IMR-90 (cell line): Measurements from ENCODE around the gene MRPL30. TPM values are rescaled to one million over a fixed set of nuclear protein-coding genes. Genes with fewer than 3 reads are reported as not detected.

Experiments
- ATAC-seq: fragments of 200-7000 bp; cut with Tn5 transposase; 2 replicates; pipeline ENCODE4 v1.9.1; 2020; ENCODE audit warnings: low read depth, mild to moderate bottlenecking, moderate library complexity
- BruUV-seq: library from RNA; stranded (reverse); fragments of 400-500 nt; replicated peaks from 2 replicates; lab custom pipeline; 2021; lab: Mats Ljungman, UMichigan
- CTCF ChIA-PET: fragments of 300-600 bp; formaldehyde crosslinking; extraction: SDS; loops from one replicate; lab custom pipeline; 2021; ENCODE audit warnings: antibody characterized with exemption; lab: Yijun Ruan, JAX
- POLR2A ChIA-PET: fragments of 300-600 bp; sonication (Branson Sonifier 250); formaldehyde crosslinking; loops from one replicate; lab custom pipeline; 2022; ENCODE audit warnings: antibody characterized with exemption; ENCODE audit not compliant: unreplicated experiment; lab: Charles Lee
- DNase-seq: peaks from one replicate; pipeline ENCODE4 v3.0.0; 2013
- H2AFZ ChIP-seq: replicated peaks from 2 replicates; pipeline ENCODE3; 2013; ENCODE audit warnings: low read length, mild to moderate bottlenecking; ENCODE audit not compliant: poor library complexity
- H2AK5ac ChIP-seq: 2 replicates; pipeline ENCODE4 v1.6.1; 2013; ENCODE audit warnings: low read depth, low read length, inconsistent platforms
- H2AK9ac ChIP-seq: replicated peaks from 2 replicates; pipeline ENCODE3; 2013; ENCODE audit warnings: mild to moderate bottlenecking, low read depth, low read length, moderate library complexity; ENCODE audit not compliant: poor library complexity
- H2BK120ac ChIP-seq: 2 replicates; pipeline ENCODE4 v1.6.1; 2013; ENCODE audit warnings: low read depth, low read length, inconsistent platforms
- H2BK15ac ChIP-seq: 3 replicates; pipeline ENCODE4 v1.6.1; 2013; ENCODE audit warnings: low read depth, low read length, inconsistent platforms
- H2BK20ac ChIP-seq: 2 replicates; pipeline ENCODE4 v1.6.1; 2013; ENCODE audit warnings: low read depth, mild to moderate bottlenecking, inconsistent platforms, low read length, moderate library complexity
- H2BK5ac ChIP-seq: 2 replicates; pipeline ENCODE4 v1.6.1; 2013; ENCODE audit warnings: mild to moderate bottlenecking, low read depth, low read length, inconsistent platforms; ENCODE audit not compliant: poor library complexity, severe bottlenecking
- H3K14ac ChIP-seq: replicated peaks from 2 replicates; pipeline ENCODE4 v1.6.1; 2013; ENCODE audit warnings: low read depth, low read length, inconsistent platforms
- H3K18ac ChIP-seq: 2 replicates; pipeline ENCODE4 v1.6.1; 2013; ENCODE audit warnings: low read depth, low read length, control low read depth
- H3K23ac ChIP-seq: 2 replicates; pipeline ENCODE4 v1.6.1; 2013; ENCODE audit warnings: low read depth, low read length, inconsistent platforms
- H3K27ac ChIP-seq: 2 replicates; pipeline ENCODE4 v1.5.1; 2013; ENCODE audit warnings: mild to moderate bottlenecking, control low read depth, low read length; ENCODE audit not compliant: insufficient read depth
- H3K27me3 ChIP-seq: 2 replicates; pipeline ENCODE4 v1.6.1; 2013; ENCODE audit warnings: low read length; ENCODE audit not compliant: control insufficient read depth, insufficient read depth
- H3K36me3 ChIP-seq: 2 replicates; pipeline ENCODE4 v1.6.1; 2013; ENCODE audit warnings: low read length, mixed read lengths; ENCODE audit not compliant: control insufficient read depth, insufficient read depth
- H3K4ac ChIP-seq: 2 replicates; pipeline ENCODE4 v1.6.1; 2013; ENCODE audit warnings: low read depth, low read length, inconsistent platforms
- H3K4me1 ChIP-seq: 2 replicates; pipeline ENCODE4 v1.6.1; 2013; ENCODE audit warnings: low read length, mixed read lengths; ENCODE audit not compliant: control insufficient read depth, insufficient read depth
- H3K4me2 ChIP-seq: 2 replicates; pipeline ENCODE4 v1.6.1; 2013; ENCODE audit warnings: low read depth, mild to moderate bottlenecking, control low read depth, low read length, moderate library complexity
- H3K4me3 ChIP-seq: 2 replicates; pipeline ENCODE4 v1.5.1; 2013; ENCODE audit warnings: low read depth, mild to moderate bottlenecking, control low read depth, low read length, moderate library complexity; ENCODE audit not compliant: insufficient read depth
- H3K56ac ChIP-seq: 2 replicates; pipeline ENCODE4 v1.6.1; 2013; ENCODE audit warnings: low read length, inconsistent platforms; ENCODE audit not compliant: insufficient read depth; ENCODE audit errors: extremely low read depth
- H3K79me1 ChIP-seq, 2 experiments: 2 replicates each; pipeline ENCODE4 v1.6.1; 2013; ENCODE audit warnings: low read length in 2 of 2, inconsistent platforms in 1 of 2, low read depth in 1 of 2
- H3K9ac ChIP-seq: 2 replicates; pipeline ENCODE4 v1.6.1; 2013; ENCODE audit warnings: low read depth, low read length, control low read depth
- H3K9me1 ChIP-seq: 2 replicates; pipeline ENCODE4 v1.6.1; 2013; ENCODE audit warnings: low read length, inconsistent platforms; ENCODE audit not compliant: insufficient read depth
- H3K9me3 ChIP-seq: 2 replicates; pipeline ENCODE4 v1.6.1; 2013; ENCODE audit warnings: low read length; ENCODE audit not compliant: control insufficient read depth, insufficient read depth
- H4K20me1 ChIP-seq: 2 replicates; pipeline ENCODE4 v1.6.1; 2013; ENCODE audit warnings: low read length, inconsistent platforms; ENCODE audit not compliant: insufficient read depth
- H4K5ac ChIP-seq: 2 replicates; pipeline ENCODE4 v1.6.1; 2013; ENCODE audit warnings: mild to moderate bottlenecking, low read depth, low read length, control low read depth
- H4K8ac ChIP-seq, 2 experiments: 2 replicates each; pipeline ENCODE4 v1.6.1; 2013; ENCODE audit warnings: low read depth in 2 of 2, low read length in 2 of 2, control low read depth in 1 of 2, inconsistent platforms in 1 of 2
- H4K91ac ChIP-seq: 2 replicates; pipeline ENCODE4 v1.6.1; 2013; ENCODE audit warnings: low read depth, low read length, inconsistent platforms; ENCODE audit not compliant: insufficient read depth
- BHLHE40 ChIP-seq: fragments of 150-350 bp; IDR thresholded peaks from 2 replicates; pipeline ENCODE4 v1.6.1; 2016; ENCODE audit warnings: mild to moderate bottlenecking, low read depth, low read length
- CEBPB ChIP-seq: IDR thresholded peaks from 2 replicates; pipeline ENCODE4 v1.6.1; 2012; ENCODE audit warnings: low read depth, low read length, improper control_type of control experiment
- CHD1 ChIP-seq: IDR thresholded peaks from 2 replicates; pipeline ENCODE4 v1.6.1; 2012; ENCODE audit warnings: low read depth, low read length, improper control_type of control experiment
- CTCF ChIP-seq: conservative IDR thresholded peaks from 2 replicates; pipeline ENCODE4 v1.5.1; 2012; ENCODE audit warnings: mild to moderate bottlenecking, low read depth, low read length, improper control_type of control experiment
- ELK1 ChIP-seq: fragments of 150-350 bp; IDR thresholded peaks from 2 replicates; pipeline ENCODE4 v1.6.1; 2016; ENCODE audit warnings: low read depth, mild to moderate bottlenecking, low read length, moderate library complexity, borderline replicate concordance
- FOS ChIP-seq: fragments of 150-350 bp; IDR thresholded peaks from 2 replicates; pipeline ENCODE4 v1.6.1; 2016; ENCODE audit warnings: low read depth, low read length
- MAFK ChIP-seq: IDR thresholded peaks from 2 replicates; pipeline ENCODE4 v1.6.1; 2012; ENCODE audit warnings: low read depth, low read length, improper control_type of control experiment
- MAZ ChIP-seq: IDR thresholded peaks from 2 replicates; pipeline ENCODE4 v1.6.1; 2012; ENCODE audit warnings: low read depth, mild to moderate bottlenecking, low read length, improper control_type of control experiment, moderate library complexity, borderline replicate concordance
- MXI1 ChIP-seq: IDR thresholded peaks from 2 replicates; pipeline ENCODE4 v1.6.1; 2012; ENCODE audit warnings: low read depth, mild to moderate bottlenecking, low read length, moderate library complexity, borderline replicate concordance
- NFE2L2 ChIP-seq: fragments of 150-350 bp; IDR thresholded peaks from 2 replicates; pipeline ENCODE4 v1.6.1; 2016; ENCODE audit warnings: low read depth, mild to moderate bottlenecking, low read length
- POLR2A ChIP-seq: IDR thresholded peaks from 2 replicates; pipeline ENCODE4 v1.6.1; 2012; ENCODE audit warnings: mild to moderate bottlenecking, low read depth, low read length
- RAD21 ChIP-seq: IDR thresholded peaks from 2 replicates; pipeline ENCODE4 v1.6.1; 2012; ENCODE audit warnings: low read length, improper control_type of control experiment
- RCOR1 ChIP-seq: IDR thresholded peaks from 2 replicates; pipeline ENCODE4 v1.6.1; 2012; ENCODE audit warnings: mild to moderate bottlenecking, low read length, improper control_type of control experiment; ENCODE audit not compliant: insufficient replicate concordance
- RFX5 ChIP-seq: IDR thresholded peaks from 2 replicates; pipeline ENCODE4 v1.8.0; 2012; ENCODE audit warnings: low read depth, mild to moderate bottlenecking, low read length, moderate library complexity
- SMC3 ChIP-seq: fragments of 150-350 bp; IDR thresholded peaks from 2 replicates; pipeline ENCODE4 v1.6.1; 2016; ENCODE audit warnings: low read depth, mild to moderate bottlenecking, antibody characterized with exemption, low read length, moderate library complexity
- USF2 ChIP-seq: fragments of 150-350 bp; IDR thresholded peaks from 2 replicates; pipeline ENCODE4 v1.6.1; 2017; ENCODE audit warnings: mild to moderate bottlenecking, antibody characterized with exemption, low read length, low read depth
- WGBS, 2 experiments: methylation state at CpG; one replicate each; pipeline versions ENCODE4 v1.1.5 to v1.1.7; 2013; ENCODE audit warnings: missing lambda C conversion rate in 2 of 2; ENCODE audit not compliant: insufficient read length in 1 of 2; ENCODE audit errors: extremely low coverage in 2 of 2; 5-methylcytosine and 5-hydroxymethylcytosine counted together
- dilution Hi-C: fragments of 300-500 bp; cut with HindIII; formaldehyde crosslinking; loops from one replicate; pipeline ENCODE4 v1.14.3; 2018; ENCODE audit warnings: low sequenced_read_pairs; ENCODE audit not compliant: unreplicated experiment
- in situ Hi-C: fragments of 300-500 bp; cut with MboI; formaldehyde crosslinking; loops from 3 replicates; pipeline ENCODE4 v1.14.3; 2019; ENCODE audit warnings: low sequenced_read_pairs, inconsistent platforms, mixed read lengths
- intact Hi-C: fragments of 100-400 bp; cut with micrococcal nuclease; formaldehyde crosslinking; loops from 2 replicates; pipeline ENCODE4 v1.10.0; 2022
- polyA plus RNA-seq, 3 experiments: library from polyadenylated mRNA; depleted of rRNA; stranded (reverse); fragments of >200 nt; gene quantifications; 2 replicates each; pipeline ENCODE4 v1.2.3, GENCODE V29; 2012; ENCODE audit warnings: low replicate concordance in 1 of 3
- total RNA-seq: library from RNA; depleted of rRNA; stranded (reverse); fragments of >200 nt; gene quantifications from 2 replicates; pipeline ENCODE4 v1.2.3, GENCODE V29; 2012

The MRPL30 gene
- total and polyA plus RNA-seq, 2 of the 4 experiments (the other 2 are of a cell fraction) = 18.7 to 34.8 TPM

- H3K9ac ChIP-seq = no peak overlapping the region
- in situ Hi-C loops (no loop called here), dilution Hi-C loops (no loop called here), intact Hi-C loops (no loop called here)
- H4K91ac ChIP-seq = no peak overlapping the region
- H3K14ac ChIP-seq = no peak overlapping the region
- H3K36me3 ChIP-seq = no peaks in the 10 kb centered on the region
- H3K4me2 ChIP-seq = no peak overlapping the region
- H2BK15ac ChIP-seq = no peak overlapping the region
- no peak overlapping the region for H2AK9ac ChIP-seq
- no peak overlapping the region for H3K27ac ChIP-seq
- H2AFZ ChIP-seq = no peak overlapping the region
- DNase-seq (no peak), ATAC-seq (no peak)
- H4K20me1 ChIP-seq = no peaks in the 10 kb centered on the region
- H2BK120ac ChIP-seq = no peak overlapping the region
- no peak overlapping the region for H2BK5ac ChIP-seq
- H3K23ac ChIP-seq = no peak overlapping the region
- no peaks in the 10 kb centered on the region for H3K27me3 ChIP-seq
- H3K4me1 ChIP-seq = no peaks in the 10 kb centered on the region
- H4K5ac ChIP-seq = no peak overlapping the region
- no peak overlapping the region for H2AK5ac ChIP-seq
- ChIA-PET POLR2A (no interaction called here), CTCF (no interaction called here)
- H3K4ac ChIP-seq = no peak overlapping the region
- no peak overlapping the region for H4K8ac ChIP-seq
- no peak for TF ChIP-seq ELK1
- no peak for TF ChIP-seq POLR2A
- TF ChIP-seq MXI1 = no peak
- TF ChIP-seq MAFK = no peak
- no peak for TF ChIP-seq NFE2L2
- TF ChIP-seq RCOR1 = no peak
- no peak for TF ChIP-seq BHLHE40
- no peak for TF ChIP-seq CTCF
- TF ChIP-seq CEBPB = no peak
- TF ChIP-seq RAD21 = no peak
- no peak for TF ChIP-seq CHD1
- no peak for TF ChIP-seq SMC3
- TF ChIP-seq MAZ = no peak
- no peak for TF ChIP-seq USF2
- TF ChIP-seq RFX5 = no peak
- no peak for TF ChIP-seq FOS
- WGBS, 2 experiments = 83% methylated on average over 4 of the region's 6 CpGs; no CpG with 5 or more reads in 1 of the 2 experiments
- no peak overlapping the region for H3K18ac ChIP-seq
- no peaks in the 10 kb centered on the region for H3K9me3 ChIP-seq
- no peak overlapping the region for H2BK20ac ChIP-seq
- no TSS peak for BruUV-seq
- H3K4me3 ChIP-seq = no peak overlapping the region
- H3K79me1 ChIP-seq = no peaks in the 10 kb centered on the region
- H3K56ac ChIP-seq = no peak overlapping the region
- H3K9me1 ChIP-seq = 0 out of 2 replicates have a peak, but pooled peaks cover 2% of the 10 kb centered on the region
Observed at GRCh38 chr2:99242151-99242550, 61.2 kb downstream of the MRPL30 start.
